Measurements from ENCODE around the gene PLPPR4.
"Not testable (repeated sequence)": the region's sequence is repeated elsewhere in the genome, so short reads cannot be mapped to it uniquely, and the experiment has no call there.

PLPPR4 gene

GRCh38 chr1:99268021-99268420 lies 3.7 kb downstream of the PLPPR4 start:
- DNase-seq, result no peak

- DNase-seq, result no peak
Measured at GRCh38 chr1:99269321-99269720, 5.0 kb downstream of the PLPPR4 start.

- DNase-seq, result no peak
Measured at GRCh38 chr1:99270646-99271045, 6.4 kb downstream of the PLPPR4 start.

- DNase-seq, result no peak
Measured at GRCh38 chr1:99271249-99271648, 7.0 kb downstream of the PLPPR4 start.

GRCh38 chr1:99277066-99277465 lies 12.8 kb downstream of the PLPPR4 start:
- no peak for DNase-seq

GRCh38 chr1:99279525-99279924 lies 15.2 kb downstream of the PLPPR4 start:
- DNase-seq, result no peak

GRCh38 chr1:99281105-99281504 lies 16.8 kb downstream of the PLPPR4 start:
- no peak for DNase-seq

- DNase-seq, result no peak
Measured at GRCh38 chr1:99282536-99282935, 18.2 kb downstream of the PLPPR4 start.

- DNase-seq, result not testable (repeated sequence)
Measured at GRCh38 chr1:99283521-99283920, 19.2 kb downstream of the PLPPR4 start.

- DNase-seq, result no peak
Measured at GRCh38 chr1:99292886-99293285, 28.6 kb downstream of the PLPPR4 start.

GRCh38 chr1:99297923-99298322 lies 33.6 kb downstream of the PLPPR4 start:
- no peak for DNase-seq

- DNase-seq, result no peak
Measured at GRCh38 chr1:99304725-99305282, 40.5 kb downstream of the PLPPR4 start.

- DNase-seq, result no peak
Measured at GRCh38 chr1:99305626-99306025, 41.3 kb downstream of the PLPPR4 start.

GRCh38 chr1:99306056-99306455 lies 41.8 kb downstream of the PLPPR4 start:
- no peak for DNase-seq

- DNase-seq, result no peak
Measured at GRCh38 chr1:99306644-99307043, 42.4 kb downstream of the PLPPR4 start.

- no peak for DNase-seq
Measured at GRCh38 chr1:99315305-99315704, 51.0 kb downstream of the PLPPR4 start.

GRCh38 chr1:99326215-99326949 lies 62.1 kb downstream of the PLPPR4 start:
- peak in 1 of 5 experiments; percentile 8 for DNase-seq

GRCh38 chr1:99327357-99327756 lies 63.1 kb downstream of the PLPPR4 start:
- DNase-seq, result no peak

GRCh38 chr1:99328171-99328570 lies 63.9 kb downstream of the PLPPR4 start:
- no peak for DNase-seq

- DNase-seq, result no peak
Measured at GRCh38 chr1:99331083-99331482, 66.8 kb downstream of the PLPPR4 start.

- DNase-seq, result no peak
Measured at GRCh38 chr1:99331636-99332035, 67.3 kb downstream of the PLPPR4 start.

- DNase-seq, result no peak
Measured at GRCh38 chr1:99332561-99332960, 68.3 kb downstream of the PLPPR4 start.

GRCh38 chr1:99334991-99335390 lies 70.7 kb downstream of the PLPPR4 start:
- no peak for DNase-seq

- DNase-seq, result no peak
Measured at GRCh38 chr1:99347041-99347684, 82.9 kb downstream of the PLPPR4 start.

All from T-helper 2 cell (primary cell).